Measurements from ENCODE around the gene GRM1. TPM values are rescaled to one million over a fixed set of nuclear protein-coding genes. Genes with fewer than 3 reads are reported as not detected.

Gene GRM1
- total and polyA plus RNA-seq, 3 donors from 2014 or later, result 1.3 to 5.6 (median 2.0) TPM

DNA sequence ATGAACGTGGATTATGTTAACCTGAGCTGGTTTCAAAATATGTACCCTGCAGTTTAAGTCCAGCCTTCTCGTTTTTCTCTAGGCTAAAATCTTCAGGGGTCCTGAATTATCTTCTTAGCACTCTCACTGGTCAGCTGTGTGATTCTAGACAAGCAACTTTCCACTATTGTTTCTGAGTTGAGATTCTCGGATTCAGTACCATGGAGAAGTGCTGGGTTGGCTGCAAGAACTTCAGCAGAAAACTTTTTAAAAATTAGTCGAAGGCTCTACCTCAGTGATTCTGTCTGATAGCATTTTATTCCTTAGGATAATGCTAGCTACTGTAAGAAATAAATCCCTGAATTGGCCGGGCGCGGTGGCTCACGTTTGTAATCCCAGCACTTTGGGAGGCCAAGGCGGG lies 173.7 kb downstream of the GRM1 start:
- Histone ChIP-seq H3K36me3 (ENCODE audit: low read depth, missing control alignments) (no peaks in the 10 kb centered on the region), H3K9me3 (no peaks in the 10 kb centered on the region), H3K4me1 (no peaks in the 10 kb centered on the region), H3K4me3 (no peak overlapping the region), H3K27ac (no peak overlapping the region), H3K27me3 (no peaks in the 10 kb centered on the region)
- TF ChIP-seq, protein P1, sequence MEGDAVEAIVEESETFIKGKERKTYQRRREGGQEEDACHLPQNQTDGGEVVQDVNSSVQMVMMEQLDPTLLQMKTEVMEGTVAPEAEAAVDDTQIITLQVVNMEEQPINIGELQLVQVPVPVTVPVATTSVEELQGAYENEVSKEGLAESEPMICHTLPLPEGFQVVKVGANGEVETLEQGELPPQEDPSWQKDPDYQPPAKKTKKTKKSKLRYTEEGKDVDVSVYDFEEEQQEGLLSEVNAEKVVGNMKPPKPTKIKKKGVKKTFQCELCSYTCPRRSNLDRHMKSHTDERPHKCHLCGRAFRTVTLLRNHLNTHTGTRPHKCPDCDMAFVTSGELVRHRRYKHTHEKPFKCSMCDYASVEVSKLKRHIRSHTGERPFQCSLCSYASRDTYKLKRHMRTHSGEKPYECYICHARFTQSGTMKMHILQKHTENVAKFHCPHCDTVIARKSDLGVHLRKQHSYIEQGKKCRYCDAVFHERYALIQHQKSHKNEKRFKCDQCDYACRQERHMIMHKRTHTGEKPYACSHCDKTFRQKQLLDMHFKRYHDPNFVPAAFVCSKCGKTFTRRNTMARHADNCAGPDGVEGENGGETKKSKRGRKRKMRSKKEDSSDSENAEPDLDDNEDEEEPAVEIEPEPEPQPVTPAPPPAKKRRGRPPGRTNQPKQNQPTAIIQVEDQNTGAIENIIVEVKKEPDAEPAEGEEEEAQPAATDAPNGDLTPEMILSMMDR (IDR thresholded peaks at IDR 0.05), result no peak
- TF ChIP-seq POLR2A (IDR thresholded peaks at IDR 0.05), result no peak
- WGBS, 2 donors, result 56 to 72% methylated on average over 9 of the region's 9 CpGs
- DNase-seq, result no peak
- intact Hi-C loops (cut with DNase I; ENCODE audit: low total_unique reads), result no loop called here

DNA sequence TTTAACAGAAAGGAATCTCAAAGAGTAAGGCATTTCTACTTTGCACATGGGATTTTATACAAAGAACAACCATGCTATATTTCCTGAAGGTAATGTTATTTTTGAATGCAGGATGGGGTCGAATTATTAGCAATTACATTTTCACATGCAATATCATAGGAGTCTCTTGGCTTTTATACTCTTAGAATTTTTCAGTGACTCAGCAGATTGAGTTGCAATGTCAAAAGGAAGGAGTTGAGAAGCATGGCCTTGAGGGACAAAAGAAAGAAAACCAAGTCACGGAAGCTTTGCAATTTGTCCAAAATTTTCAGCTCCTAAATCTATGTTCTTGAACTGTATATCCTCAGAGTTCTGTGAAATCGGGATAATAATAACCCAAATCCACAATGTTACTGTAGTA lies 181.1 kb downstream of the GRM1 start:
- no peak for DNase-seq
- Histone ChIP-seq H3K27ac (no peak overlapping the region), H3K4me3 (no peak overlapping the region), H3K9me3 (no peaks in the 10 kb centered on the region), H3K27me3 (no peaks in the 10 kb centered on the region), H3K36me3 (ENCODE audit: low read depth, missing control alignments) (no peaks in the 10 kb centered on the region), H3K4me1 (no peaks in the 10 kb centered on the region)
- WGBS, 2 donors, result 76 to 80% methylated on average over 3 of the region's 3 CpGs
- TF ChIP-seq, protein P1 (IDR thresholded peaks at IDR 0.05), result no peak
- TF ChIP-seq POLR2A (IDR thresholded peaks at IDR 0.05), result no peak
- intact Hi-C loops (cut with DNase I; ENCODE audit: low total_unique reads), result no loop called here

DNA sequence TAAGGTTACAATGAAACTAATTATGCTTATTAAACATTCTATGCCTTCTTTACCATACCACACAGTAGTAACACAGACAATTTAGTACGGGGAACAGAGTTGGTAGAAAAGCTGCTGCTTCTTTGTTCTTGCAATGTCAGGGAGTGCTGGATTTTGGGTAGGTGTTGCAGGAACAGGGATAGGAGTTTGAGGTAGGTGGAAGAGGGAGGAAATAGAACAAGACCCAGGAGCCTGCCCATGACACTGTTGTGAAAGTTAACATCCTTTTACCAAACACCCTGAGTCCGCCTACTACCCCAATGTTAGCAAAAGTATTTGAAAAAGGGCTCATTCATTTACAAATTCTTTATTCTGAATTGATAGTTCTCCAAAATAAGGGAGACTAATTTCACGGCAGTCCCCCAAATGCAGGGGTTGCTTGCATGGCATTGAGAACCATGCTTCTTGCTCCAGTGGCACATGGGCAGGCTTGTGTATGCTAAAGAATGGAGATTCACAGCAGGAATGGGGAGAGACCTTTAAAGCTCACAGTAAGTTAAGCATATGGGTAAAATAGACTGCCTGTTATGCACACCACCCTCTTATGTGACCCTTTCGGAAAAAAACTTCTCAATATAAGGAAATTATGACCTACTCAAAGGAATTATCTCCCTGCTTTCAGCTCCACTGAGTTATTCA lies 181.7 kb downstream of the GRM1 start:
- Histone ChIP-seq H3K36me3 (ENCODE audit: low read depth, missing control alignments) (no peaks in the 10 kb centered on the region), H3K4me3 (no peak overlapping the region), H3K9me3 (no peaks in the 10 kb centered on the region), H3K4me1 (no peaks in the 10 kb centered on the region), H3K27me3 (no peaks in the 10 kb centered on the region), H3K27ac (no peak overlapping the region)
- intact Hi-C loops (cut with DNase I; ENCODE audit: low total_unique reads), result no loop called here
- no peak for TF ChIP-seq POLR2A (IDR thresholded peaks at IDR 0.05)
- TF ChIP-seq, protein P1 (IDR thresholded peaks at IDR 0.05), result no peak
- DNase-seq, result no peak
- 81 to 85% methylated on average over 4 of the region's 4 CpGs for WGBS, 2 donors

DNA sequence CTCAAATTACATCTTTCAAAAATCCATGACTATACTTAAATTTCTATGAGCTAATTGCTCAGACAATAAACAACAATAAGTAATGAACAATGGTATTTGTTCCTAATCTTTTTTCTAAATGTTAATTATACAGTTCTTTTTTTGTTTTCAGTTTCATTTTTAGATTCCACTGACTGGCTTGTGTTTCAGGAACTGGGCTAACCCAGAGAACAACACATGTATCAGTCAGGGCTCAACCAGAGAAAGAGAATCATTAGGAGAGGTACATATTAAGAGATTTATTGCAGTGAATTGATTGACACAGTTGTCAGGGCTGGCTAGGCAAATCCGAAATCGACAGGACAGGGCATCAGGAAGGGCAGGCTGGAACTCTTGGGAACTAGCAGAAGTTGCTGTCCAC lies 182.8 kb downstream of the GRM1 start:
- DNase-seq, result no peak
- no peaks in the 10 kb centered on the region for H3K9me3 ChIP-seq
- no peaks in the 10 kb centered on the region for H3K4me1 ChIP-seq
- no peaks in the 10 kb centered on the region for H3K36me3 ChIP-seq (ENCODE audit: low read depth, missing control alignments)
- intact Hi-C loops (cut with DNase I; ENCODE audit: low total_unique reads), result no loop called here
- WGBS, 2 donors, result 76 to 86% methylated on average over 2 of the region's 2 CpGs
- H3K27ac ChIP-seq, result no peak overlapping the region
- H3K27me3 ChIP-seq, result no peaks in the 10 kb centered on the region
- no peak overlapping the region for H3K4me3 ChIP-seq
- TF ChIP-seq POLR2A (IDR thresholded peaks at IDR 0.05), result no peak
- TF ChIP-seq, protein P1 (IDR thresholded peaks at IDR 0.05), result no peak

GRCh38 chr6:146212781-146213180 lies 183.9 kb downstream of the GRM1 start:
- no peak for TF ChIP-seq POLR2A (IDR thresholded peaks at IDR 0.05)
- TF ChIP-seq, protein P1 (IDR thresholded peaks at IDR 0.05), result no peak
- no peaks in the 10 kb centered on the region for H3K4me1 ChIP-seq
- H3K27ac ChIP-seq, result no peak overlapping the region
- H3K27me3 ChIP-seq, result no peaks in the 10 kb centered on the region
- H3K9me3 ChIP-seq, result no peaks in the 10 kb centered on the region
- intact Hi-C loops (cut with DNase I; ENCODE audit: low total_unique reads), result no loop called here
- H3K36me3 ChIP-seq (ENCODE audit: low read depth, missing control alignments), result no peaks in the 10 kb centered on the region
- no peak overlapping the region for H3K4me3 ChIP-seq
- no peak for DNase-seq
- 82 to 83% methylated on average over 3 of the region's 3 CpGs for WGBS, 2 donors
